Stimulated activated naive CD8-positive, alpha-beta T cell treated with anti-CD3 and anti-CD28 coated beads, Interleukin-15, amount 100 ng/mL, for 72 hours (primary cell): ENCODE results near the gene TRIML1.

ENCODE experiments used
- ATAC-seq: fragments of 150-1000 bp; cut with Tn5 transposase; 2 replicates; pipeline ENCODE4 v1.10.0; 2021; ENCODE audit warnings: mild to moderate bottlenecking, moderate library complexity
- DNase-seq, 2 donors: peaks; one replicate each; pipeline ENCODE4 v3.0.0; 2021 to 2022
- H3K27ac Mint-ChIP-seq, 2 donors: one replicate each; pipeline ENCODE4 v1.8.0; 2022; ENCODE audit warnings: mild to moderate bottlenecking in 2 of 2, mixed read lengths in 2 of 2, moderate library complexity in 2 of 2
- H3K27me3 Mint-ChIP-seq: one replicate; pipeline ENCODE4 v1.8.0; 2022; ENCODE audit warnings: mixed read lengths
- H3K4me1 Mint-ChIP-seq: one replicate; pipeline ENCODE4 v1.8.0; 2022; ENCODE audit warnings: mild to moderate bottlenecking, mixed read lengths
- H3K4me3 Mint-ChIP-seq, 2 donors: one replicate each; pipeline ENCODE4 v1.8.0; 2022; ENCODE audit warnings: mild to moderate bottlenecking in 2 of 2, mixed read lengths in 2 of 2, moderate library complexity in 1 of 2
- H3K9me3 Mint-ChIP-seq, 2 donors: one replicate each; pipeline ENCODE4 v1.8.0; 2022; ENCODE audit warnings: mixed read lengths in 2 of 2

The TRIML1 gene, protein sequence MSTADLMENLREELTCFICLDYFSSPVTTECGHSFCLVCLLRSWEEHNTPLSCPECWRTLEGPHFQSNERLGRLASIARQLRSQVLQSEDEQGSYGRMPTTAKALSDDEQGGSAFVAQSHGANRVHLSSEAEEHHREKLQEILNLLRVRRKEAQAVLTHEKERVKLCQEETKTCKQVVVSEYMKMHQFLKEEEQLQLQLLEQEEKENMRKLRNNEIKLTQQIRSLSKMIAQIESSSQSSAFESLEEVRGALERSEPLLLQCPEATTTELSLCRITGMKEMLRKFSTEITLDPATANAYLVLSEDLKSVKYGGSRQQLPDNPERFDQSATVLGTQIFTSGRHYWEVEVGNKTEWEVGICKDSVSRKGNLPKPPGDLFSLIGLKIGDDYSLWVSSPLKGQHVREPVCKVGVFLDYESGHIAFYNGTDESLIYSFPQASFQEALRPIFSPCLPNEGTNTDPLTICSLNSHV

DNA sequence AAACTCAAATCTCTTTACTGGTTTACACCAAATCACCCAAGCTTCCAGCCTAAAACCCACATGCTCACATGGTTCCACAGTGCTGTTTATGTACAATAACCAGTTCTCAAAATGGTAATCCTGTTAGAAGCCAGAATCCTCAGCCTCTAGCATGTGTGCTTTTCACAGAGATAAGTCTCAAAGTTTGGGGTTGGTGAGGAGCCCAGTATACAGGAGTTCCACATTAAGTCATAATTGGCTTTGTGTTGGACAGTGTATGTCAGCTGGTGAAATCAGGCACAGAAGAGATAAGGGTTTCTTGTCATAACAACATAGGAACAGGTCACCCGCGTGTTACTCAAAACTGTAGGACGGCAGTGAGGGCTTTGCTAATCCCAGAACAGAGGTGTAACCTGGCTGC is at the start of gene TRIML1:
TRIML1 (plus strand) TSS at position 301 of the 400 bp plus-strand sequence. CDS start 118 bp downstream, outside the sequence.
- no peak within 1 kb of the TSS for H3K27ac Mint-ChIP-seq
- peaks cover 1 to 7% of the 10 kb centered on the region in 2 donors for H3K9me3 Mint-ChIP-seq
- H3K4me3 Mint-ChIP-seq = no peak within 1 kb of the TSS
- H3K4me1 Mint-ChIP-seq = no peaks in the 10 kb centered on the region
- no peaks in the 10 kb centered on the region for H3K27me3 Mint-ChIP-seq
- ATAC-seq = no peak
- DNase-seq = no peak

DNA sequence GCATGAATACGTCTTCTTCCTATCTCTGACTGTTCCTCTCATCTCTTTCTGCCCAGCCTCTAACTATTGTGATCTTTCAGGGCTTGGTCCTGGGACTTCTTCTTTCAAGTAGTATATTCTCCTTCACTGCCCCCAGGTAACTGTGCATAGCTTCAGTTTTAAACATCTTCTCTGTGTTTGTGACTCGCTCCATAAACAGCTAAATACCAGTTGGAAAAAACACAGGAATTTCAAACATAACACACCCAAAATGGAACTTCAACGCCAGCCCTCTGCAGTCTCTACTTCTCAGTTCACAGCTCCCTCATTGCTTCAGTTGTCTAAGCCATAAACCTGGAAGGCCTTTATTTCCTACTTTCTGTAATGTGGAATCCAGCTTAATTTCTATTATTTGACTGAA is 46.4 kb upstream of the TRIML1 start:
- H3K9me3 Mint-ChIP-seq = peaks cover 13 to 21% of the 10 kb centered on the region in 2 donors
- ATAC-seq = no peak

DNA sequence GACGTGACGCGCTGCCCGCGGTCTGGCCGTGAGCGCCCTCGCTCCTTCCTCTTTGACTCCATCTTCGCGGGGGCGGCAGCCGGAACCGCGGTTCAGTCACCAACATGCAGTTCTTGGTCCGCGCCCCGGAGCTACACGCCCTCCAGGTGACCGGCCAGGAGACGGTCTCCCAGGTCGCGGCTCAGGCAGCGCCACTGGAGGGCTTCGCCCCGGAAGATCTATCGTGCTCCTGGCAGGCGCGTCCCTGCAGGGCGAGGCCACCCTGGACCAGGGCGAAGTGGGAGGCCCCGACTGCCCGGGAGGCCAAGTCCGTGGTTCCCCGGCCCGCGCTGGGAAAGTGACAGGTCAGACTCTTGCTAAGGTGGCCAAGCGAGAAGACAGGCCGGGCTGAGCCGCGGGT is 32.8 kb upstream of the TRIML1 start:
- no peak overlapping the region for H3K27ac Mint-ChIP-seq
- H3K9me3 Mint-ChIP-seq = peaks cover 15 to 46% of the 10 kb centered on the region in 2 donors
- peaks cover 8% of the 10 kb centered on the region for H3K27me3 Mint-ChIP-seq
- no peak overlapping the region for H3K4me3 Mint-ChIP-seq
- ATAC-seq (no peak), DNase-seq (no peak)
- H3K4me1 Mint-ChIP-seq = no peaks in the 10 kb centered on the region

More for the DNA sequence above, 46.4 kb upstream of the TRIML1 start:
- Mint-ChIP-seq H3K4me1 (no peaks in the 10 kb centered on the region), H3K27ac (no peak overlapping the region), H3K27me3 (no peaks in the 10 kb centered on the region), H3K4me3 (no peak overlapping the region)
- DNase-seq = no peak

DNA sequence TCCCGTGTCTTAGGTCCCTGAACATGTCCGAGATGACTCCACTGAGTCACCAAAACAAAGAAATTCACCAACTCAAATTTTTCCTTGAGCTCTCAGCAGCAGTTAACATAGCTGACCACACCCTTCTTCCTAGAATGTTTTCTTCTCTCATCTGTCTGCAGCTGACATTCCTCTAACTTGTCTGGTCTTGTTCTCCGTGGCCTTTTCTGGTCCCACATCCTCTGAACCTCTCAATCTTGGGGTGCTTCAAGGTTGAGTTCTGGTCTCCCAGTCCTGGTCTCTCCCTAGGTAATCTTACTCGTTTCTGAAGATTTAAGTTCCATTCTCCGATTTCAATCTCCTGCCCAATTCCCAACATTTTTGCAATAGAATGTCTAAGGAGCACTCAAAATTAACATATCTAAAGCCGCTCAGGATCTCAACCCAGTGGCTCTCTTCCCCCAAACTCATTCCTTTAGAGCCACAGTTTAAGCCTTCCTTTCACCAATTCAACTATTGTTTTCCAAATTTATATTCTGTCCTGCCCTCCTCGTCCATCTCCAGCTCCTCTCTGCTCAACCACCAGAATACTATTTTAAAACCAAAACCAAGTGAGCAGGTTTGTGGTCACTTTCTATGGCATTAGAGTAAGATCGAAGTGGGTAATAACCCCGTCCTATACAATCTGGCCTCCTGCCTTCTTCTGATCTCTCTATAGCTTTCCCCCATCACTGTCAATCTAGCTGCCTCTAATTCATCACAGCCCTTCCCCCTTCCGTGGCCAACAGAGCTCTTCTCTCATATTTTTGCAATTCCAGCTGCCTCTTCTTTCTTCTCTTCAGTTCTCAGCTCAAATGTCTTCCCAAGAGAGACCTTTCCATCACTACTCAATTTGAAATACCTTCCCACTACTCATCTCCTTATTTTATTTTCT is 31.1 kb upstream of the TRIML1 start:
- Mint-ChIP-seq H3K27me3 (peaks cover 8% of the 10 kb centered on the region), H3K4me1 (no peaks in the 10 kb centered on the region), H3K4me3 (no peak overlapping the region), H3K9me3 (peaks cover 15 to 40% of the 10 kb centered on the region in 2 donors), H3K27ac (no peak overlapping the region)
- ATAC-seq (no peak), DNase-seq (no peak)

DNA sequence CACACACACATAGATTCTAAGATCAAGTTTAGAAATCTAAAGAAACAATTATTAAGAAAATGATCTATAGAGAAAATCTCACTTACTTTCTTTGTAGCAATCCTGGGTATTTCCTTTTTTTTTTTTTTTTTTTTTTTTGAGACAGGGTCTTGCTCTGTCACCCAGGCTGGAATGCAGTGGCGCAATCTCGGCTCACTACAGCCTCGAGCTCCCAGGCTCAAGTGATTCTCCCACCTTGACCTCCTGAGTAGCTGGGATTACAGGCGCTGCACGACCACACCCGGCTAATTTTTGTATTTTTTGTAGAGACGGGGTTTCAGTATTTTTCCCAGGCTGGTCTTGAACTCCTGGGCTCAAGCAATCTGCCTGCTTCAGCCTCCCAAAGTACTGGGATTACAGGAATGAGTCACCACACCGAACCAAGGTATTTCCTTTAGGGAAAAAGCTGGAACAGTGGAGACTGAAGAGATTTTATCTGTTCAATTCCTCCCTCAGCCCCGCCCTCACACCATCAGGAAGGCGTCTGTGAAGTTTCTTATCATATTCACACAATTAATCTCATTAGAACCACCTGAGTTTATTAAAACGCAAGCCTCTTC is 30.0 kb upstream of the TRIML1 start, which contains the start of gene TRIML2:
TRIML2 (minus strand) TSS at position 447 of the 599 bp plus-strand sequence. CDS start 4,235 bp downstream, outside the sequence.
- Mint-ChIP-seq H3K27ac (no peak within 1 kb of the TSS), H3K9me3 (peaks cover 15 to 34% of the 10 kb centered on the region in 2 donors), H3K4me1 (no peaks in the 10 kb centered on the region), H3K27me3 (peaks cover 8% of the 10 kb centered on the region), H3K4me3 (no peak within 1 kb of the TSS)
- no peak for ATAC-seq
- DNase-seq = no peak

DNA sequence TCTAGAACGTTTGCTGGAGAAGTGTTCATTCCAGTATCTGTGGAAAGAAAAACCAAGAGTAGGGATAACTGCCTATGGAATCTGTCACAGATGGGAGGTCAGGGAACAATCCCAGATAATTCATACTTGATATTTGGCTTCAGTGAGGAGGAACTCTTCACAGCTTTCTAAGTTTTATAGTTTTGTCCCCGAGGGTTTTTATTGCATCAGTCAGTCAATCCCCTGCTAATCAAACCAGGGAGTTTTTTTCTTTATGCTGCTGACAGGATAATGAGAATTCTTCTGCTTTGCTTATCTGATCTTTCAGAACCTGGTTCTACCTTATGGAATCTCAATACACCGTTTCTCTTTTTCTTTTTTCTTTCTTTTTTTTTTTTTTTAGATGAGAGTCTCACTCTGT is 29.2 kb upstream of the TRIML1 start:
- peaks cover 15 to 34% of the 10 kb centered on the region in 2 donors for H3K9me3 Mint-ChIP-seq
- H3K27ac Mint-ChIP-seq = no peak overlapping the region
- ATAC-seq = no peak
- no peaks in the 10 kb centered on the region for H3K4me1 Mint-ChIP-seq
- H3K27me3 Mint-ChIP-seq = peaks cover 8% of the 10 kb centered on the region
- H3K4me3 Mint-ChIP-seq = no peak overlapping the region
- no peak for DNase-seq

DNA sequence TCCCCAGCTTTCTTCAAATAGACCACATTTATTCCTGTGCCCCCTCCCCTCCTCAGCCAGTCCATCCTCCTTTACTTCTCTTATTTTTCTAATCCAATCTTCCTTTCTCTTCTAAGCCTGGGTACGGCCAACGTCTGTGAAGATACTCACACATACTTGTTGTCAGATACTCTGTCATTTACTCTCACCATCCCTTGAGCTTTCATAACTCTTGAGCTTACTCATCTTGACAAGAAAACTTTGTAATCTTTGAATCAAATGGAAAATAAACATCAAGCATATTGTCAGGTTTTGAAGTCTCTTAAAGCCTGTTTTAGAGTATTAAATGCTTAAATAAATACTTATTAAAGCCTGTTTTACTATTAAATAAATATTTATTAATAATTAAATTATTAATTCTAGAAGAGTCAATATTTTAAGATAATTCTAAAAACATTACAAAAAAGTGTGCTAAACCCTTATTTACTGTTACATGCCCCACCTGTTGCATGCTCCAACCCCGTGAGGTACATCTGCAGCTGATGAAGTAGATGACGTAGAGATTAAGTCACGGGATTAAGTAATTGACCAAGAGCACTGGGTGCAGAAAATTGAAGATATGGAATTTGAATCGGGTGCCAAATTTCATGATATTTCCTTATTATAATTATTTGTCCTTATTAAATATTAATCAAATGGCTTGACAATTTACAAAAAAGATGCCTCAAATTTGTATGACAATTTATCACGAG is 28.3 kb upstream of the TRIML1 start:
- H3K4me3 Mint-ChIP-seq = no peak overlapping the region
- no peak overlapping the region for H3K27ac Mint-ChIP-seq
- peaks cover 8% of the 10 kb centered on the region for H3K27me3 Mint-ChIP-seq
- H3K4me1 Mint-ChIP-seq = no peaks in the 10 kb centered on the region
- peaks cover 15 to 27% of the 10 kb centered on the region in 2 donors for H3K9me3 Mint-ChIP-seq
- DNase-seq (no peak), ATAC-seq (no peak)

DNA sequence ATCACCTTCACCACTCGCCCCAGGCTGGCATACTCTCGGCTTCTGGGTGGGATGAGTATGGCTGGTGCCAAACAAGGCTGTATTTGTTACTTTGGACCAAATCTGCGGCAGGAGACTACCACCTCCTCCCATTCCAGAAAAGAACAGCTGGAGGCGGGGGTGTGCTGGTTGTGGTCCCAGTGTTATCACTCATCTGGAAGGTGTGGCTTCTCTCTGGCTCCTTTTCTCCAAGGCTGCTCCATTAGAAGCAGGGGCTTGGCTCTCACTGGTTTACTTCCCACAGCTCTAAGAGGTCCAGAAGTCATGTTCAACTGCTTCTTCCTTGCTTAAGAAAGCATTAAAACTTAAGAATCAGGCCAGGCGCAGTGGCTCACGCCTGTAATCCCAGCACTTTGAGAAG is 27.3 kb upstream of the TRIML1 start:
- H3K4me1 Mint-ChIP-seq = no peaks in the 10 kb centered on the region
- ATAC-seq = no peak
- H3K4me3 Mint-ChIP-seq = no peak overlapping the region
- no peak overlapping the region for H3K27ac Mint-ChIP-seq
- peaks cover 8% of the 10 kb centered on the region for H3K27me3 Mint-ChIP-seq
- no peak for DNase-seq
- H3K9me3 Mint-ChIP-seq = peaks cover 15 to 19% of the 10 kb centered on the region in 2 donors

DNA sequence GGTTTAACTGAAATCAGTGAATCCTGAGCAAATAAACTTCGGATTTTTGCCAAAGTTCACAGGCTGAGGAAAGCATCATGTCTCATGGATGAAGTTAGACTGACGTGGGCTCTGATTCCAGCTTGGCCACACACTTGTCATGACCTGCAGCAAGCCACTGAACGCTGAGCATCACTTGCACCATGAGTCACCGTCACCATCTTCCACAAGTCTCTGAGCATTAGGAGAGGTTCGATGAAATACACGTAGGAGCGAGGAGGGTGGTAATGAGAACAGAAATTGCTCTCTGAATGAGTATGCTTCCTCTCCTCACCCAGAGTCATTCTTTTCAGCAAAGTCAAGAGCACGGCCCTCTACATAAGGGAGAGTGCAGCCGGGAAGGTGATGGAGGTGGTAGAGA is 26.1 kb upstream of the TRIML1 start:
- Mint-ChIP-seq H3K27ac (no peak overlapping the region), H3K9me3 (peaks cover 12 to 18% of the 10 kb centered on the region in 2 donors), H3K27me3 (peaks cover 8% of the 10 kb centered on the region), H3K4me3 (no peak overlapping the region), H3K4me1 (no peaks in the 10 kb centered on the region)
- no peak for DNase-seq
- no peak for ATAC-seq

DNA sequence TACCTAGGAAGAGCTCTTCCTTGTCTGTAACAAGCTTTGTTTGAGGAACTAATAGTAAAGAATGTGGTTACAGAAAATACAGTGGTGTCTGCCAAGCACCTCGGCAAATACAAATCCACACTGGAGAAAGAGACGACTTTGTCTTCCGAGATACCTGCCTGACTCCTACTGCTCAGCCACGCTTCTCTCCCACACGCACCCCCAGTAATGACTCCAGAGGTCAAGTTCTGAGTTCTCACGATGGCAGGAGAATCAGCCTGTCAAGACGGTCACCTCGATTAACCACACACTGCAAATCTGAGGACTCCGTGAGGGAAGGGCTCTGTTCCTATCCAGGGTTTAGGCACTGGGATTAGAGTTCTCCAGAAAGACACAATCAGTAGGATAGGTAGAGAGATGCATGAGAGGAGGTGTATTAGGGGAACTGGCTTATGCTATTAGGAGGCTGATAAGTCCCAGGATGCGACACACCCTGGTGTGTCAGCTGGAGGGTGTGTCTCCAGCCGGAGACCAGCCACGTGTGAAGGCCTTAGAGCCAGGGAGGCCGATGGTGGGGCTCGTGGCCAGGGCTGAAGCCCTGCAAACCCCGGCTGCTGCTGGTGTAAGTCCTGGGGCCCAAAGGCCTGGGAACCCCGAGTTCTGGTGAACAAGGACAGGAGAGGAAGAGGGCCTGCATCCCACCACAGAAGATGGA is 21.5 kb upstream of the TRIML1 start:
- no peak overlapping the region for H3K4me3 Mint-ChIP-seq
- ATAC-seq = no peak
- no peaks in the 10 kb centered on the region for H3K27me3 Mint-ChIP-seq
- H3K9me3 Mint-ChIP-seq = peaks cover 0 to 10% of the 10 kb centered on the region in 2 donors
- DNase-seq = no peak
- no peak overlapping the region for H3K27ac Mint-ChIP-seq
- no peaks in the 10 kb centered on the region for H3K4me1 Mint-ChIP-seq

DNA sequence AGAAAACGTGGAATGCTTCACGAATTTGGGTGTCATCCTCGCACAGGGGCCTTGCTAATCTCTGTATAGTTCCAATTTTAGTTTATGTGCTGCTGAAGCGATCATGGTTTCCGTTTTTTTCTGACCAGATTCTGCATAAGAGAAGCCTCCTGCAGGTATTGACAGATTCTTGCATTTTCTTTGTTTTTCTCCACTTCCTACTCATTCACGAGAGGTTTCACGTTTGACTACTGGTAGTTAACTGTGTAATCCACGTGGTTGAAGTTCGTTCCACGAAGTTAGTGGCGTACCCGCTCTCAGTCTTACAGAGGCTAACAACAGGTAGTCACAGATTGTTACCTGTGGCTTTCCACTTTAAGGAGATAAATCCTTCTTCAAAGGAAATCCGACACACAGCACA is 17.7 kb upstream of the TRIML1 start:
- no peaks in the 10 kb centered on the region for H3K27me3 Mint-ChIP-seq
- H3K27ac Mint-ChIP-seq = no peak overlapping the region
- no peak for DNase-seq
- H3K4me3 Mint-ChIP-seq = no peak overlapping the region
- no peaks in the 10 kb centered on the region for H3K4me1 Mint-ChIP-seq
- no peak for ATAC-seq
- H3K9me3 Mint-ChIP-seq = peaks cover 0 to 10% of the 10 kb centered on the region in 2 donors

DNA sequence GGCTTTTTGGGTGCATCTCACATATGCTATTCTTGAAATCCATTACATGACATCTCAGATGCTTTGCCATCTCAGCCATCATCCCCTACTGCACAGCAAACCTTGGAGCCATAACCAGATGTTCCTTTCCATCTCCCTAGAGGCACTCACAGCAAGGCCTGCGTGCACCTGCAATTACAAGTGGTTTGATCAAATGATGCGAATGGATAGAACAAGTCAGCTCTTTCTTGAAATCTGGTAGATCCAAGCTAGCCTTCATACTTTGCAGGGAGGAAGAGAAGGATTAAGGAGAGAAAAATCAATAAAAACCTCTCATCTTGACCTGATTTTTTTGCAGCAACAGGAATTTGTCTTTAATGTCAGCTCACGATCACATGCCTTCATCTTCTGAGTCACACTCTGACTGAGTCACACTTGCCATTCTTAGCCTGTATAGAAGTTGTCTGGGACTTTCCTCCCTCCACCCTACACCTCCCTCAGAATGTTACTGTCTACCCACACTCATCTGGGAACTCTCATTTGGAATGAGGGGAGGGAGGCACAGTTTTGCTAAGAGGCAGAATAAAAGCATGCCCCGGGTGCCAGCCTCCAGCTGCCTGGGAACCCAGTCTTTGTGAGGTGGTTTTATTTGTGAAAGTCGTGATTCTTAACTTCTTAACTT is 11.9 kb upstream of the TRIML1 start:
- DNase-seq (no peak), ATAC-seq (no peak)
- H3K27me3 Mint-ChIP-seq = no peaks in the 10 kb centered on the region
- H3K4me1 Mint-ChIP-seq = no peaks in the 10 kb centered on the region
- H3K27ac Mint-ChIP-seq = no peak overlapping the region
- H3K9me3 Mint-ChIP-seq = peaks cover 6 to 7% of the 10 kb centered on the region in 2 donors
- H3K4me3 Mint-ChIP-seq = no peak overlapping the region

DNA sequence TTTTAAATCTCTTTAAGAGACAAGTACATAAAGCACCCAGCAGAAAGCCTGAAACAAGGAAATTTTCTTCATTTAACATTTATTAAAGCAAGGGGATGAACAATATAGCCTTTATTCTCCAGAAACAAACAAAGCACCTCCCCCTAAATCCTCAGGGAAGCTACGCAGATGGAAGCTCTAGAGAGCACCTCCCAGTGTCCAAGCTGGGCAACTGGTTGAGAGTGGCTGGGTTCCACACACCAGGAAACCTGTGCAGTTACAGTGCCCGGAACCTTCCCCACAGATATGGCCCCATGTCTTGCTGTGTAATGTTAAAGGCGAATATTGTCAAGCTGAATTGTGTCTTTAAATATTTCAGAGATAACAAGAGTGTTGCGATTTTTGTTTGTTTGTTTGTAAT is 8.9 kb upstream of the TRIML1 start:
- no peaks in the 10 kb centered on the region for H3K4me1 Mint-ChIP-seq
- ATAC-seq = no peak
- H3K27ac Mint-ChIP-seq = no peak overlapping the region
- H3K4me3 Mint-ChIP-seq = no peak overlapping the region
- peaks cover 6 to 11% of the 10 kb centered on the region in 2 donors for H3K9me3 Mint-ChIP-seq
- H3K27me3 Mint-ChIP-seq = no peaks in the 10 kb centered on the region
- no peak for DNase-seq

DNA sequence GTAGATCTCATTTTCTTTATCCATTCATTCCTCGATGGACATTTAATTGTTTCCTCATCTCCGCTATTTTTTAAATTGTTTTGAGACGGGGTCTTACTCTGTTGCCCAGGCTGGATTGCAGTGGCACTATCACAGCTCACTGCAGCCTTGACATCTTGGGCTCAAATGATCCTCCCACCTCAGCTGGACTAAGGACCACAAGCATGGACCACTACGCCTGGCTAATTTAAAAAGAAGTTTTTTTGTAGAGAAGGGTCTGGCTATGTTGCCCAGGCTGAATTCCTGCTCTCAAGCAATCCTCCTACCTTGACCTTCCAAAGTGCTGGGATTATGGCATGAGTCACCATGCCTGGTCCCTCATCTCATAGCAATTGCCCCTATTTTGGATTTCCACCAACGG is 7.0 kb upstream of the TRIML1 start:
- Mint-ChIP-seq H3K4me1 (no peaks in the 10 kb centered on the region), H3K9me3 (peaks cover 10 to 11% of the 10 kb centered on the region in 2 donors), H3K27ac (no peak overlapping the region), H3K4me3 (no peak overlapping the region), H3K27me3 (no peaks in the 10 kb centered on the region)
- ATAC-seq (no peak), DNase-seq (no peak)
